NCI-H2227 (cell line): ENCODE results near the gene FAM107B.
A peak's percentile ranks its signal among the peaks of the same experiment; 100 is the strongest.
"Not testable (repeated sequence)": the region's sequence is repeated elsewhere in the genome, so short reads cannot be mapped to it uniquely, and the experiment has no call there.

Experiments
- DNase-seq: peaks from one replicate; lab custom pipeline; 2025; ENCODE audit not compliant: unreplicated experiment; lab: John Stamatoyannopoulos, UW

The FAM107B gene

DNA sequence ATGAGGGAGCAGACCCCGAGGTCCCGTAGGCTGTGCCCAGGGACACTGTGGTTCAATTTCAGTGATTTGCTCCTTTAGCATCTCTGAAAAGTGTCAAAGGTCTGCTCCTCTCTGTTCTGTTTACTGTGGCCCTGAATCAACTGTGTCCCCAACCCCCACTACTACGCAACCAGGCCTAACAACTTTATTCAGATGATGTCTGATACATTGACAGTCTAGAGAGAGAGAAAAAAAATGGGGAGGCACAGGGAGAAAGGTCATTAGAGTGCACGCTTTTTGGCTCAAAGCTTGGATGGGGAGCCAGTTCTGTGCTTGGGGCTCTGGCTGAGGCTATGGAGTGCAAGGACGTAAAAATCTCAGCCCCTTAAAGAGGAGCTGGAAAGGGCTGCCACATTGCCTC is 77.9 kb downstream of the FAM107B start:
- no peak for DNase-seq

GRCh38 chr10:14695847-14696480 is 78.7 kb downstream of the FAM107B start:
- DNase-seq = no peak

- DNase-seq = no peak
Observed at GRCh38 chr10:14693891-14694290, 80.8 kb downstream of the FAM107B start.

DNA sequence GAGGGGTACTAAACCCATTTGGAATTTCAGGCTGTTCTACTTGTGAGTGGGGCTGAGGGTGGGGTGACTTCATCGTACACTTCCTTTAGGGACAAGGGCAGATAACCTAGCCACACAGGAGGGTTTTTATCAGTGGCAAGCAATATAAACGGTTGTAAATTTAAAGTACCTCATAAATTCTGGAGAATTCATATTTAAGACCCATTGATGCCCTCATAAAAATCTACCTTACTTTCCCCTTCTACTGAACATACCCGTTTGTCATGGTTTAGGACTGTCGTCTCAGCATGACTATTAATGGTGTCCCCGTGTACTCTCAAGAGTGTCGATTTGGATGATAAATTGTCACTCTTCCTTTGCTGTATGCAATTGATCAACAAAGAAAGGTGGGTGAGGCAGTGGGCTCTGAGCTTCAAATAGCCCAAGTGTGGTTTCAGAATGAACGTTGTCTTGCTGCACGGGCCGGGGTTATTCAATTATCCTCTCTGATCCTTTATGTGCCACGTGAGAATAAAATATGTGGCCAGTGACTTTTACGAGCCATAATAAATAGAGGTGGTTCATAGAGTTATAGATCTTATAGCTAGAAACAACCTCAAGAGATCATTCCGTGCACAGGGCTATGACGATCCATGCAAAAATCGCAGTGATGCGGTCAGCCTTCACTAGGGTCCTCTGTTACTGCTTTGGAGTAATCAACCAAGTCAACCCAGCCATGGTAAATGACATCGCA is 82.2 kb downstream of the FAM107B start:
- no peak for DNase-seq

DNA sequence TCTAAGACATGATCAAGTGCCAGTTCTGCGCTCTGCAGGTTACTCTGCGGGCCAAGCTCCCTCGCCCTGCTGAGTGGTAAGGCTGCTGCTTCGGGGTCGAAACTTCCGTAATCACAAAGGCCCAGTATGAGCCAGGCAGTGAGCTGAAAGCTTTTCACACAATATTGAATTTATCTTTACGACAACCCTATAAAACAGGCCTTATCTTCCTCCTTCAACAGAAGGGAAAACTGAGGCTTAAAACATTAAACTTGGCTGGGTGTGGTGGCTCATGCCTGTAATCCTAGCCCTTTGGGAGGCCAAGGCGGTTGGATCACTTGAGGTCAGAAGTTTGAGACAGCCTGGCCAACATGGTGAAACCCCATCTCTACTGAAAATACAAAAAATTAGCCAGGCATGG is 83.3 kb downstream of the FAM107B start:
- no peak for DNase-seq

DNA sequence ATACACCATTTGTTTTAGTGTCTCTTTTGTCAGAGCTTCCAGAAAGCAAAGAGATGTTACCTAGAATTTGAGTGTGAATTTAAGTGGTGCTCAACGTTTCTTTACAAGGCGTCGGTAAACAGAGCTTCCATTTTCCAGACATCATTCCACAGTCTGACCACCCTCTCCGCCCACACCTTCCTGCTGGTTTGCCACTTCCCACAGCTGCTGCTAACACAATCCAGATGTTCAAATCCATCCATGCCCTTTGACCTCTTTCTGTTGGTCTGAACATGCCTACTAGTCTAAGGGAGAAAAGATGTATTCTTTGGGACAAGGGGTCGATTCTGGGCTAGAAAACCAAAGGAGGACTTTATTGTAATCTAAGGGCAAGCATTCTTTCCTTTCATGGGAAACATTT is 86.1 kb downstream of the FAM107B start:
- no peak for DNase-seq

DNA sequence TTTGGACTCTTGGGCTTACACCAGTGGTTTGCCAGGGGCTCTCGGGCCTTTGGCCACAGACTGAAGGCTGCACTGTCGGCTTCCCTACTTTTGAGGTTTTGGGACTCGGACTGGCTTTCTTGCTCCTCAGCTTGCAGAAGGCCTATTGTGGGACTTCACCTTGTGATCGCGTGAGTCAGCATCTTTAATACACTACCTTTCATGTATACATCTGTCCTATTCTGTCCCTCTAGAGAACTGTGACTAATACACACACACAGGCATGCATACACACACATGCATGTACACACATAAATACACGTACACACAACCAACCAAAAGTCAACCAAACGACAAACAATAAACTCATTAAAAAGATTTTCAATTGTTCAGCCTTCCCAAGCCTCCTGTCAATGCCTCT is 86.5 kb downstream of the FAM107B start:
- DNase-seq = not testable (repeated sequence)

DNA sequence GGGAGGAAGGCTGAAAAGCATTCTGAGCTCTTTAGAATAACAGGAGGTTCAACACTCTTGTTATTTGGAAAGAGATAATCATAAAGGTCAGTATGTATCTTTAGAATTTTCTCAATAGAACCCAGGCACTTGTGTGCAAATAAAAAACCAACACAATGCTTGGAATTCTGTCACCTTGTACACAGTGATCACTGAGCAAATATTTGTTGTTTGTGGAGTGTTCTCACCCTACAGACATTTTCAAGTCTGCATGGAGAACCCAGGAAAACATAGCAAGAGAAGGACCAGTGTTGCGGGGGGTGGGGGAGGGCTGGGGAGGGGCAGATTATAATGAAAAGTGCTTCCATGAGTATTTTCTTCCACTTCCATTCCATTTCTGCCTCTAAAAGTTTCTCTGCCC is 87.4 kb downstream of the FAM107B start:
- DNase-seq = peak; percentile 4

GRCh38 chr10:14686356-14686755 is 88.3 kb downstream of the FAM107B start:
- no peak for DNase-seq

DNA sequence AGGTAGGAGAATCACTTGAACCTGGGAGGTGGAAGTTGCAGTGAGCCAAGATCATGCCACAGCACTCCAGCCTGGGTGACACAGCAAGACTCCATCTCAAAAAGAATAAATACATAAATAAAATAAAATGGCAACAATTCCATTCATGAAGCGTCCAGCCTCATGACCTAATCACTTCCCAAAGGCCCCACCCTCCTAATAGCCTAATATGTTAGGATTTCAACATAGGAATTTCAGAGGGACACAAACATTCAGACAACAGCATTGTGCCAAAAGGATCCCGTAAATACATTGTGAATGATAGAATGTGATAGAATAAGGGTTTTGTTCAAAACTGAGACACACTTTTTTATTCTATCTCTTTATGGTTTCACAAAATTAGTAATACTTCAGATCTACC is 90.3 kb downstream of the FAM107B start:
- no peak for DNase-seq

- DNase-seq = no peak
Observed at GRCh38 chr10:14683256-14683655, 91.4 kb downstream of the FAM107B start.

GRCh38 chr10:14681802-14682201 is 92.9 kb downstream of the FAM107B start:
- DNase-seq = no peak

DNA sequence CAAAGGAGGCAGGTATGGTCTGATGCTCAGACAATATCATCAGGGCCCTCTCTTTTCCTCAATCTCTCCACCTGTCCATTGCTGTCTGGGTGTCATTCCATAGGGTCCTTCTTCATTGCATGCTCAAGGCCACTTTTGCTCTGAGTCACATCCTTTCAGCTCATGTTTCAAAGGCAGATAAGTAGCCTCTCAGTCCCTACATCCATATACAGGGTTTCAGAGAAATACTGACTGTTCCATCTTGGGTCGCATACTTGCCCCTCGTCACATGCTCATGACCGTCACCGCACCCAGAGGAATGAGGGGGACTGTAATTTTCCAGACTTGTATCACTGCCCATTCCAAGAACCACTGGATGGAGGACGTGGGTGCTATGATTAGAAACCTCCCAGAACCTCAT is 93.4 kb downstream of the FAM107B start:
- DNase-seq = no peak

- DNase-seq = no peak
Observed at GRCh38 chr10:14678637-14679036, 96.1 kb downstream of the FAM107B start.

DNA sequence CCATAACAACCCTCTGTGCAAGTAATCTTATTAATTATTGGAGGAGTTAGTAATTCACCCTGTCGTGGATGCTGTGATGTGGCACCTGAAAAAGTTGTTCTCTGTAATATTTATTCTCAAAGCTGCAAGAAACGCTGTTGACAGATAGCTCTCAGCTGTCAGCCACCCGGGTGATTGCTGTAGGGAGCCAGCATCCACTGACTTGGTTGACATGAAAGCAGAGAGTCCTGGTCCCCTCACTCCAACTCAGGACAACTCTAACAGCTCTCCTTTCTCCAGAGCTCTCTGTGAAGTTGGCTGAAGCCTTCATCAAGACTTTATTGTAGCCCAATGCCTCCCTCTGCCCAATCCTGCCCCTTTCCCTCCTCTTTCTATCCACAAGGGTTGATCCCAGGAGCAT is 98.0 kb downstream of the FAM107B start:
- no peak for DNase-seq

GRCh38 chr10:14674376-14675050 is 100.2 kb downstream of the FAM107B start:
- no peak for DNase-seq

GRCh38 chr10:14673189-14673861 is 101.4 kb downstream of the FAM107B start:
- no peak for DNase-seq

DNA sequence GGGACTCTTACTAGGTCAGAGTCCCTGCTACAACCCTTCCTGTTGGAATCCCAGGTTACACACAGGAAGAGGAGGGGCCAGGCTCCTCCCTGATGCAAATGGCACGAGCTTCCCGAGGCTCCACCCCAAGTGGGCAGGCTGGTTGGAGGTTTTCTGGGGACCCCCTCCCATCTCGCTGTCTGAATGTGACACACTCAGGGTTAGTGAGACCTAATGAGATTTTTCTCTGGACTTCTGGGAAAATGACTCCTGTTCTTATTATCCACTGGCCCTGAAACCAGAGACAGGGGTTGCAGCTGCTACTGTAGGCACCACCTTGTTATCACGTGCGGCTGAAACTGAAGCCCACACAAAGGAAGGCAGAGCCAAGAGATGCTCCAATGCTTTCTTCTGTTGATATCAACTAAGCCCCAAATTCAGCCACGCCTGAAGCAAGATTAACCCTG is 103.3 kb downstream of the FAM107B start:
- no peak for DNase-seq

DNA sequence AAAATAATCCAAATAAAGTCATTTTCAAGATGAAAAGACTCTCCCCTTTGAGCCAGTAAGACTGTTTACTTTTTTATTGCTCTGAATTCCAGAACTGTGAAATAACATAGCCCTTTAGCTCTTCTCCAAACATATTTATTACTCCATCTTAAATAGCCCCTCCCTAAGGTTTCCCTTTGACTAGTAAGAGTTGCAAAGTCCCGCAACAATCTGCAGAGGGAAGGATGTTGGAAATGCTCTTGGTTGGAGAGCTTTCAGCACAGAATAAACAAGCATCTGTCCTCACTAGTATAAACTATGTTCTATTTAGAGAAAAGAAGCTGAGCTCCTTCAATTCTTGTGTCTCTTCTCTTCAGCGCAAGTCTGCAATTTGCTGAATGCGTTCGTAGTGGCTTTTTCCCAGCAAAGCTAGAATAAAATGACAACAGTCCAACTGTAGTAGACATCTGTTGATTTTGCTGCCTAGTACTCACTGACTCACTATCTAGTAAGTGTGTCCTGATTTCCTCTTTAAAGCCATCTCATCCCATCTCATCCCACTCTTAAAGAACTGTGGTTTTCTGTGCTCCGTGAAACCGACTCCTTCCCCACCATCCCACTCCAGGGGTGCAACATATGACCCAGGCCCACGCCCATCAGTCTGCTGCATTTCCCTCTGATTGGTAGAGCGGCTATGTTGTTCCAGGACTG is 104.0 kb downstream of the FAM107B start:
- no peak for DNase-seq

DNA sequence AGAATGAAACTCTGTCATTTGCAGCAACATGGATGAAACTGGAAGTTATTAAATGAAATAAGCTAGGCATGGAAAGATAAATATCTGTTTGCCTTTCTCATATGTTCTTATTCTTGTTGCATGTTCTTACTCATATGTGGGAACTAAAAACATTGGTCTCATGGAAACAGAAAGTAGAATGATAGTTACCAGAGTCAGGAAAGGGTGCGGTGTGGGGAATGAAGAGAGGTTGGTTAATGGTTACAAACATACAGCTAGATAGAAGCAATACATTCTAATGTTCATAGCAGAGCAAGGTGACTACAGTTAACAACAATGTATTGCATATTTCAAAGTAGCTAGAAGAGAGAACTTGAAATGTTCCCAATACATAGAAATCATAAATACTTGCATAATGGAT is 105.1 kb downstream of the FAM107B start:
- DNase-seq = no peak

GRCh38 chr10:14667781-14668180 is 106.9 kb downstream of the FAM107B start:
- no peak for DNase-seq
